ENCODE results near the gene TCF3.

GRCh38 chr19:1645299-1645698, 7.1 kb downstream of the TCF3 start:
- TF ChIP-seq EZH2 (IDR thresholded peaks at IDR 0.05; ENCODE audit: insufficient read depth, poor library complexity, severe bottlenecking) (no peak), EZH2phosphoT487 (IDR thresholded peaks at IDR 0.05; ENCODE audit: insufficient read depth, low read depth) (no peak)
